RPMI7951 (cell line): ENCODE data around the gene NR2E1. TPM values are rescaled to one million over a fixed set of nuclear protein-coding genes. Genes with fewer than 3 reads are reported as not detected.

ENCODE experiments used
- DNase-seq: peaks from one replicate; pipeline ENCODE4 v3.0.0-alpha.2; 2012; ENCODE audit warnings: low read depth
- total RNA-seq: library from RNA; depleted of rRNA; stranded (reverse); fragments of >200 nt; shearing (Covaris generic); gene quantifications from 2 replicates; pipeline ENCODE4 v1.2.3, GENCODE V29; 2014

NR2E1 gene
- total RNA-seq, 1 experiment from 2014 or later: not detected

- no peak for DNase-seq
Measured at GRCh38 chr6:108156180-108156937, 9.5 kb upstream of the NR2E1 start.

GRCh38 chr6:108156938-108157233, 8.9 kb upstream of the NR2E1 start:
- DNase-seq: no peak

DNA sequence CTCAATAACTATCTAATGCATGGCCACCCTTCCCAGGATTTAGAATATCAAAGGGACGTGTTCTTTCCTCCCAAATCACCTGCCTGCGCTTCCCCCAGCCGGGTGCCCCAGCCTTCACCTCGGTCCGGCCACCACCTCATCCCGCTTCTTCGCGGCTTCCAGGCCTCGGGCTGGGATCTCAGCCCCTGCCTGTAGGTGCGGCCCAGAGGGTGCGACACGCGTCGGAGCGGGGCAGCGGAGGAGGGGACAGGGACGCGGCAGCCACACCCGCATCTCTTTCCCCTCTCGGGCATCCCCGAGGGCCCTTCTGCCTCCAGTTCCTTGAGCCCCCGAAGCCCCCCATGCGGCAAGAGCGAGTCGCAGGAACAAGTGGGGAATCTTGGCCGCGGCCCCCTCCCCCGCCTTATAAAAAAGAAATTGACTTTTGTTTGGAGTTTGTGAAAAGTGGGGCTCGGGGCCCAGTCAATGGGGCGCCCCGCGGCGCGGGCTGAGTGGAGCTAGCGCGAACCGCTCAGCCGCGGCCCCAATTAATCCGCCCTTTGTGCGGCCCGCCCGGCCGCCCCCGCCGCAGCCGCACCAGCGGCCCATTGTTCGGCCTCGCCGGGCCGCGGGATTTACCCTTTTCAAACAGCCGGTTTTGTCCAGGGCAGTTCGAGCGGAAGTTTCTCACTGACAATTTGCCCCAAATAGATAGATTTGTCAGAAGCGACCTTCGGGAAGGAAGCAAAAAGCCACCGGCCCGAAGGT, 8.4 kb upstream of the NR2E1 start:
- no peak for DNase-seq

- no peak for DNase-seq
Measured at GRCh38 chr6:108157981-108158525, 7.8 kb upstream of the NR2E1 start.

GRCh38 chr6:108159981-108160380, 5.8 kb upstream of the NR2E1 start:
- no peak for DNase-seq

- no peak for DNase-seq
Measured at GRCh38 chr6:108161724-108162282, 4.0 kb upstream of the NR2E1 start.

DNA sequence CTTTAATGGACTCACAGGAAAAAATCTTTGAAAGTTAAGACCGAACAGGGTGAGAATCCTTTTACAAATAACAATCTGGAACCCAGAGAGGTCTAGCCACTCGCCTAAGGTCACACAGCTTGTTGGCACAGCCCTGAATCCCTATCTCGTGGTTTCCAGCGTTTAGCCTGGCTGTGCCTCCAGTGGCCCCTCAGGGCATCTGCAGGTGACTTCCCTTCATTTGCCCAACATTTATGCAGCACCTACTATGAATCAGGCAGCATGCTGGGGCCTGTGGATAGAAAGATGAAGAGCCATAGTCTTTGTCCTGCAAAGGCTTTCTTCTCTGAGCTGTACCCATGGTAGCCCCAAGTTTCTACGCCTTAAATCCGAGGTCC, 2.6 kb upstream of the NR2E1 start:
- DNase-seq: no peak

DNA sequence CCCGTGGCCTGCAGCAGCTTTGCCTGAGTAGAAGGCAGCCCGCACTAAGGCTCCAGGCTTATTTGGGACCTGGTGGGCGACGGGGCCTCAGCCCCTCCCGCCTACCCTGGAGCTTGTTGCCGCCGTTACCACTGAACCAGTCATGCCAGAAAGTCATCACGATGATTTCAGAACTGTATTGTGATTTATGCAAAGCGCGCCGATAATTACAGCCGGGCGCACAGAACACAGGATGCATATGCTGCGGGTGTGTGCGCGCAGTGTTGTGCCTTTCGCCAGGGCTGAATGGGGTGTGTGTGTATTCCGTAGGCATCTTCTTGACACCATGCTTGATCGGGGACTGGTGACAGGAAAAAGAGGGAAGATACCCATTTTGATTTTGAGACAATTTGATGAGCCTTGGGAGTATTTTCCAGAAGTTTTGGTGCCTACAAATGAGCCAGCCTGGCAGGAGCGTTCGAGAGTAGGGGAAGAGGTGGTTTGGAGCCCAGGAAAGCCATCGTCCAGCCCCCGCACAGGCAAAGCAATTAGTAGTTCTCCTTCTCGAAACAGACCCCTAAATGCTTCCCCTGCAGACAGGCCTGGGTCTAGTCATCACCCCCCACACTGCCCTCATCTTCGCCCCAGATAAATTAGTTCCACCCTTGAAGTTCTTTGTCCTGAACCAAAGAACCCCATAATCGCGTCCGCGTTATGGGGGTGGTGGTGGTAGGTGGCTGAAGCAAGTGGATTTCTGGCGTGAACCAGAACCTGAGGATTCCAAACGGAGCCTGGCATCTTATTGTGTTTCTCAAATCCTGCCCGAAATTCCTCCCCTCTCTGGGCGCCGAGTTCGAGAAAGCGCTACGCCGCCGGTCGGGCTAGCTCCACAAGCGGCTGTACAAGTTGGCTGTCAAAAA, 1.9 kb upstream of the NR2E1 start:
- no peak for DNase-seq

DNA sequence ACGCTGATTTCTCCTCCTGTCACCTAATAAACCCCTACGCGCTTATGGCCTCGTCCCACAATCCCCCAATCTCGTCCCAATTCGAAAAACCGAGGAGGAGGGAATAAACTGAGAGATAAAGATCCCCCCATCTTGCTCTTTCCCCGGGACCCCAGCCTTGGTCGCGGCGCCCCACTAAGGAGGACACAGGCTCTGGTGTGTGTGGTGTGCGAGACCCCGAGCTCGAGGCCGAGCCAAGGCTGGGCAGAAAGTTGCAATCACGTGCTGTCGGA, 1.3 kb upstream of the NR2E1 start:
- no peak for DNase-seq

DNA sequence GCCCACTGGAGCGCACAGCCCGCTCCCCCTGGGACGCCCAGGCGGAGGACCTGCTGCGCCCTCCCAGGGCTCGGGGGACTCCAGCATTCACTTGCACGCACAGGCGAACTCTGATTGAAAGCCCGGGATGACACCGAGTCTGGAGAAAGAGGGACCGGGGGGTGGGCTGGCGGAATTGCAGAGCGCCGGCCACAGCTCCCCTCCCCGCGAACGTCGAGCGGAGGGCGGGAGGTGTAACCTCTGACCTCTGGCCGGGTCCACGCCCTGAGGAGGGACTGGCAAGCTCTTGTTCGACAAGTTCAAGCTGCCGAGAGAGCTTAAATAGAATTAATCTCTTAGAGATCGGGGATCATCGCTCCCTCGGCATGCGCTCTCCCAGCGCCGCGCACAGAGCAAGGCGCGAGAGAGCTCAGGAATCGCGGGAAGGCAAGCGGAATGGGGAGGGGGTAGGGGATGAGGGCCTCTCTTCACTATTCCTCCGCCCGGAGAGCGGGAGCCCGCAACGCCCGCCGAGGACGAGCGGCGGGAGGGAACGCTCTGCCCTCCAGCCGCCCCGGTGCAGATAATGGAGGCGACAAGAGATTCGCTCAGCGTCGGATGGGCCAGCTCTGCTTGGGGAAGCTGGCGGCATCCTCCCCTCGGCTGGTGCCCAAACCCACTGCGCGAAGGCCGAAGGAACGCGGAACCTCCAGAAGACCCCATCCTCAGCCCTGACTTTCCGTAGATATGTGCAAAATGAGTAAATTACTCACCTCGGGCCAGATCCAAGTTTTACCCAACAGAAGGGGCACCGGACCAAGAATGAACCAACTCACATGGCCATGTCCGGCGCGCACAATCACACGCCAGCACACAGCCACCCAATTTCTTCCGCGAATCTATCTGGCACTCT, 761 bp upstream of the NR2E1 start:
- no peak for DNase-seq

- no peak for DNase-seq
Measured at GRCh38 chr6:108166664-108167448, 1.0 kb downstream of the NR2E1 start.

GRCh38 chr6:108167449-108168089, 1.7 kb downstream of the NR2E1 start:
- DNase-seq: no peak

- DNase-seq: no peak
Measured at GRCh38 chr6:108168090-108168463, 2.3 kb downstream of the NR2E1 start.

- no peak for DNase-seq
Measured at GRCh38 chr6:108168501-108169463, 3.0 kb downstream of the NR2E1 start.

DNA sequence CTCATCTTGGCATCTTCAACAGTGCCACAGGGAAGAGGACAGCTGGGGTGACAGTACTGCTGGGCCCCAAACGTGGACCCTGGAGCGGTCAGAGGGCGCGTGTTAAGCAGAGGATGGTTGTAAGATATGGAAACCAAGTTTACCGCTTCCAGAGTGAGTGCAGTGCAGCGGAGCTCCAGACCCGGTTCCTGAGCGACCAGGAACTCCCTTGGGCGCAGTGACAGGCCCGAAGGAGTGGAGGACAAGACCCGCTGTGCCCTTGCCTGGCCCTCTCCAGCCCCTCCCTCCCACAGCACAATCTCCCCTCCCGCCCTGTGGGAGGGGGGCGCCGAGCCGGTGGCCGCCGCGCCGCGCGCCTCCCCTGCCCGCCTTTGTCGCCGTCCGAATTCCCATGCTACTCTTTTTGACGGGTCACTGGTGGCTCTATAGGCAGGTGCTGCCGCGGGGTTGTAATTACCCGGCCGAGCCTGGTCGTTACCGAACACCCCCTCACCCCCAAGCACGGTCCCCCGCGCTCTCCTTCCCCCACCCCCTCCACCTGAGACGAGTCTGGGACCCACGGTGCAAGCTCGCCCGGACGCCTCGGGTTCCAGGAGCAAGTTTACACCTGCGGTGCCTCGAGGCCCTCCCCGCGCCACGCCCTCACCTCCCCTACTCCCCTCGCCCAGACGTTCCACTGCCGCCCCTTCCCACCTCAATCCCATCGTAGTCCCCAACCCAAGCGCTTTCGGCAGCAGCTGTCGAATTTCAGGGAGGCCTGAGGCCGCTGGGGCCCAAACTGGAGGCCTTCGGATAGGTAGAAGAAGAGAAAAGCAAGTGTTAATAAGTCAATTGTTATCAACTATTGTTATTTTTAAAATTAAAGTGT, 3.9 kb downstream of the NR2E1 start:
- DNase-seq: no peak

GRCh38 chr6:108170332-108171290, 4.8 kb downstream of the NR2E1 start:
- DNase-seq: no peak
